ENCODE measurements around the gene MINDY3.
A peak's percentile ranks its signal among the peaks of the same experiment; 100 is the strongest.

The MINDY3 gene

GRCh38 chr10:15836807-15837206 is 23.5 kb downstream of the MINDY3 start:
- no peak for TF ChIP-seq CTCF (IDR thresholded peaks at IDR 0.05)

- no peak for TF ChIP-seq CTCF (IDR thresholded peaks at IDR 0.05)
Measured at GRCh38 chr10:15829495-15829894, 30.8 kb downstream of the MINDY3 start.

GRCh38 chr10:15824498-15824897 is 35.8 kb downstream of the MINDY3 start:
- peak; percentile 60 for TF ChIP-seq CTCF (IDR thresholded peaks at IDR 0.05)

GRCh38 chr10:15822131-15822530 is 38.2 kb downstream of the MINDY3 start:
- TF ChIP-seq CTCF (IDR thresholded peaks at IDR 0.05), result no peak

- TF ChIP-seq CTCF (IDR thresholded peaks at IDR 0.05), result no peak
Measured at GRCh38 chr10:15821046-15821683, 39.1 kb downstream of the MINDY3 start.

DNA sequence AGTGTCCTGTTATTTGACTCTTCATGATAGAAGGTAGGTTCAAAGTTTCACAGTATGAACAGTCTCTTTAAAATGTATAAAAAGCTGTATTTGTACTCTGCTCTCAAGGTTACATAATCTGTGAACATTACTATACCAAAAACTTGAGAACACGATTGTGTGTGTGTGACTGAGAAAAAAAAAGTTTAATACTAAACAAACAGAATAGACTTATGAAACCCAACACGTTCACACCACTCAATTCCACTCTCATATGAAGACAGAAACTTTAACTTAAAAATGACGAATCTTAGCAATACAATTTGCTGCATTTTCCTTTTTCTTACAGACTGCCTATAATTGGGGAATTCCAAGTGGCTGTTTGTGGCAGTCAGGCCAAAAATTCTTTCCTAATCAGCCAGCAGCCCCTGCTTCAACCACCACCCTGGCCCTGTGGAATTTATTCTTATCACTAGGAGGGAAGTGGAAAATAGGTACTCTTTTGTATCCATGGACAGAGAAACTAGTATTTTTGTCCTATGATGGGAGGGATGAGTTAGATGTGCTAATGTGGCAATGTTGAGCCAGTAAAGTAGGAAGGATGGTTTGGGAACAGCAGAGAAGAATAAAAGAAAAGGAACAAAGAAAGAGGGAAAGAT is 42.8 kb downstream of the MINDY3 start:
- no peak for TF ChIP-seq CTCF (IDR thresholded peaks at IDR 0.05)

DNA sequence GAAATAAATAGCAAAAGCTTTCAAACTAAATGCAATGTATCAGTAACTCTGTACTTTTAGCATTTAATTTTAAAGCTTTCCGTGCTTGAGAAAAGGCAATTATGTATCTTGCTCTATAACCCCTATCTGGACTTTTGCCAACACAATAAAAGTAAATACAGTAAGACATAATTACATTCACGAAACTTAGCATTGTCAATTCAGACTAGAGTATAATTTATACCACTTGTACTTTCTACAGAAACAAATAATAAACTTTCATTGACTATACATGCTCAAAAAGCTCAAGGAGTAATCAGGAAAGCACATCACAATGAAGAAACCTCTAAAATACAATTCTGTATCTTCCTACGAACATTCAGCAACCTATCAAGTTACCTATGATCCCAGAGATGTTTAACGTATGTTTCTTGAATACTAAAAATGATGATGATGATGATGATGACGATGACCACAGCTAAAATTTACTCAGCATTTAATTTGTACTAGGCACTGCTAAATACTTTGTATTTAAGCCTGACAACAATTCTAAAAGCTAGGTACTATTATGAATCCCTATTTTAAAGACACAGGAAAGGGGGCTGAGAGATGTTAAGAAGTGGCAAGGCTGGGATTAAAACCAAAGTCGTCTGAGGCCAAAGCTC is 44.9 kb downstream of the MINDY3 start:
- no peak for TF ChIP-seq CTCF (IDR thresholded peaks at IDR 0.05)
